Suppressor macrophage treated with lipopolysaccharide for 4 hours (primary cell): Measurements from ENCODE around the gene RRAS2.
A peak's percentile ranks its signal among the peaks of the same experiment; 100 is the strongest.
"Not testable (repeated sequence)": the region's sequence is repeated elsewhere in the genome, so short reads cannot be mapped to it uniquely, and the experiment has no call there.

ENCODE experiments used
- DNase-seq: peaks from one replicate; pipeline ENCODE4 v3.0.0-alpha.2; 2020

The RRAS2 gene

GRCh38 chr11:14300661-14301304 is 58.2 kb downstream of the RRAS2 start:
- DNase-seq, result peak; percentile 51

- no peak for DNase-seq
These were observed 59.1 kb downstream of the RRAS2 start for GRCh38 chr11:14299921-14300320.

GRCh38 chr11:14290422-14290821 is 68.6 kb downstream of the RRAS2 start:
- DNase-seq, result no peak

GRCh38 chr11:14288189-14288935 is 70.6 kb downstream of the RRAS2 start:
- DNase-seq, result peak; percentile 23

GRCh38 chr11:14278869-14279268 is 80.1 kb downstream of the RRAS2 start:
- DNase-seq, result not testable (repeated sequence)

- no peak for DNase-seq
These were observed 83.9 kb downstream of the RRAS2 start for GRCh38 chr11:14275076-14275475.

GRCh38 chr11:14273895-14274294 is 85.1 kb downstream of the RRAS2 start:
- DNase-seq, result no peak

- DNase-seq, result peak; percentile 41
These were observed 88.1 kb downstream of the RRAS2 start for GRCh38 chr11:14270690-14271542.

GRCh38 chr11:14269692-14270573 is 89.0 kb downstream of the RRAS2 start:
- peak; percentile 11 for DNase-seq

GRCh38 chr11:14267861-14268635 is 90.9 kb downstream of the RRAS2 start:
- no peak for DNase-seq

- DNase-seq, result no peak
These were observed 92.4 kb downstream of the RRAS2 start for GRCh38 chr11:14266622-14267021.

- no peak for DNase-seq
These were observed 94.0 kb downstream of the RRAS2 start for GRCh38 chr11:14264966-14265365.

GRCh38 chr11:14262271-14262846 is 96.6 kb downstream of the RRAS2 start:
- no peak for DNase-seq

- DNase-seq, result no peak
These were observed 97.9 kb downstream of the RRAS2 start for GRCh38 chr11:14261066-14261465.

- DNase-seq, result no peak
These were observed 99.1 kb downstream of the RRAS2 start for GRCh38 chr11:14259878-14260277.

GRCh38 chr11:14259186-14259784 is 99.7 kb downstream of the RRAS2 start:
- no peak for DNase-seq

GRCh38 chr11:14258221-14258935 is 100.6 kb downstream of the RRAS2 start:
- DNase-seq, result peak; percentile 55

GRCh38 chr11:14255238-14255534 is 103.8 kb downstream of the RRAS2 start:
- no peak for DNase-seq

- DNase-seq, result no peak
These were observed 104.3 kb downstream of the RRAS2 start for GRCh38 chr11:14254533-14255237.

- no peak for DNase-seq
These were observed 105.1 kb downstream of the RRAS2 start for GRCh38 chr11:14253840-14254239.
